ENCODE measurements around the gene RDH16. TPM values are rescaled to one million over a fixed set of nuclear protein-coding genes. Genes with fewer than 3 reads are reported as not detected.

RDH16 gene
- total RNA-seq, 1 donor from 2014 or later: 0.32 TPM

DNA sequence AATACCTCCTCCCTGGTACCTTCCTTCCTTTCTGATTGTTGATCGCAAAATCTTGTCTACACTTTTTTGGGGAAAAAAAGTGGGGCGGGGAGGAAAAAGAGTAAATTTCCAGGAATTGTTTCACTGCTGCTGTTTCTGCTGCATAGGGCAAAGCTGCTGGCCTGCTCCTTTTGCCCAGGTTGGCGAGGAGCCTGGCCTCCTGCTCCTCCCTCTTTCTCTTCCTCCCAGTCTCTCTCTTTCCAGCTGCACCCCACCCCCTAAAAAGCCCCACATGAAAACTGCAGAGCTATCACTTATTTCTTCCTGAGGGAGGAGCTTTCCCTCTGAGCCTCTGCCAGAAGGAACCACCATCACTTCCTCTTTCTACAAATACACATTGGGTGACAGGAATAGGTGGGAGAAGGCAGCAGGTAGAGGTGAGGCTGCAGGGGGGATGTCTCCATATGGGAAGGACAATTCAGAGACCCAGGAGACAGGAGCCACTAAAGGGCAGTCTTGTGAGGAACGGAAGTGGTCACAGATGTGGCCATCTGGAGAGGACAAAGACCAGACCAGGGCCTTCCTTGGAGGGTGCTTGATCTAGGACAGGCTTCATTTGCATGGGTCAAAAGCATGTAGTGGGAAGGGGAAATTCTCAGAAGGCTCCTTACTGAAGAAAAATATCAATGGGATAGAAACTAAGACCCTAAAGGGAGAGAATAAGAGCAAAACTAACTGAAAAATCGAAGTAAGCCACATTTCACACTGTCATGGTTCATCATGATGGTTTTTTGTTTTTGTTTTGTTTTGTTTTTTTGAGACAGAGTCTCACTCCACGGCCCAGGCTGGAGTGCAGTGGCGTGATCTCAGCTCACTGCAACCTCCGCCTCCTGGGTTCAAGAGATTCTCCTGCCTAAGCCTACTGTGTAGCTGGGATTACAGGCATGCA, 34.2 kb upstream of the RDH16 start:
- intact Hi-C loops (cut with DNase I): no loop called here
- Histone ChIP-seq H3K27ac (peak overlapping the region; percentile 49), H3K36me3 (no peaks in the 10 kb centered on the region), H3K9me3 (no peaks in the 10 kb centered on the region), H3K4me1 (peaks cover 26% of the 10 kb centered on the region), H3K4me3 (no peak overlapping the region), H3K27me3 (no peaks in the 10 kb centered on the region)
- peak; percentile 28 for ATAC-seq
- TF ChIP-seq, protein P1, sequence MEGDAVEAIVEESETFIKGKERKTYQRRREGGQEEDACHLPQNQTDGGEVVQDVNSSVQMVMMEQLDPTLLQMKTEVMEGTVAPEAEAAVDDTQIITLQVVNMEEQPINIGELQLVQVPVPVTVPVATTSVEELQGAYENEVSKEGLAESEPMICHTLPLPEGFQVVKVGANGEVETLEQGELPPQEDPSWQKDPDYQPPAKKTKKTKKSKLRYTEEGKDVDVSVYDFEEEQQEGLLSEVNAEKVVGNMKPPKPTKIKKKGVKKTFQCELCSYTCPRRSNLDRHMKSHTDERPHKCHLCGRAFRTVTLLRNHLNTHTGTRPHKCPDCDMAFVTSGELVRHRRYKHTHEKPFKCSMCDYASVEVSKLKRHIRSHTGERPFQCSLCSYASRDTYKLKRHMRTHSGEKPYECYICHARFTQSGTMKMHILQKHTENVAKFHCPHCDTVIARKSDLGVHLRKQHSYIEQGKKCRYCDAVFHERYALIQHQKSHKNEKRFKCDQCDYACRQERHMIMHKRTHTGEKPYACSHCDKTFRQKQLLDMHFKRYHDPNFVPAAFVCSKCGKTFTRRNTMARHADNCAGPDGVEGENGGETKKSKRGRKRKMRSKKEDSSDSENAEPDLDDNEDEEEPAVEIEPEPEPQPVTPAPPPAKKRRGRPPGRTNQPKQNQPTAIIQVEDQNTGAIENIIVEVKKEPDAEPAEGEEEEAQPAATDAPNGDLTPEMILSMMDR (IDR thresholded peaks at IDR 0.05): no peak
- DNase-seq: no peak

DNA sequence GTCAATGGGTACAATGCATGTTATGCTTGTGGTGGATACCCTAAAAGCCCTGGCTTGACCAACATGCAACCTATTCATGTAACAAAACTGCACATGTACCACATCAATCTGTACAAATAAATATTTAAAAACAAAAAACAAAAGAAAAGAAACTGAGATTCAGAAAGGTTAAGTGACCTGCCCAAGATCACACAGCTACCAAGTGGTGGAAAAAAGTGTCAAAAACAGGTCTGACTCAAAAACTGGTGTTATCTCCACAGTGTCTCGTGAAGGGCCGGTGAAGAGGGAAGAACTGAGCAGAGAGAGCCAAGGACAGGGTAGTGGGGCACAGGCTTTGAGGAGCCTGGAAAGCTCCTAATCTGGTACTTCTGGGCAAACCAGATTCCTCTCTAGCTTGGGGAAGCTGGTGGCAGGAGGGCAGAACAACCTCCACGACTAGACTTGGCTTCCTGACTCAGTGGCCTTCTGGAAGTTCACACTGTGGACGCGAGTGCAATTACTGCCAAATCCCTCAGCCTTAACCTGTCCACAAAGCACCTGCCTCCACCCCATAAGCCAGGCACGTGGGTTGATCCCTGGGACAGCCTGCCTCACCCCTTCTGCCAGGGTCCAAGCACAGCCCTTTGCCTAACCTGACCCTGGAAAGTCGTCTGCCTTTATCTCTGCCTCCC, 33.4 kb upstream of the RDH16 start:
- Histone ChIP-seq H3K36me3 (no peaks in the 10 kb centered on the region), H3K4me1 (peaks cover 26% of the 10 kb centered on the region), H3K9me3 (no peaks in the 10 kb centered on the region), H3K27ac (no peak overlapping the region), H3K27me3 (no peaks in the 10 kb centered on the region), H3K4me3 (no peak overlapping the region)
- intact Hi-C loops (cut with DNase I): no loop called here
- DNase-seq: no peak
- TF ChIP-seq, protein P1 (IDR thresholded peaks at IDR 0.05): no peak
- ATAC-seq: no peak

DNA sequence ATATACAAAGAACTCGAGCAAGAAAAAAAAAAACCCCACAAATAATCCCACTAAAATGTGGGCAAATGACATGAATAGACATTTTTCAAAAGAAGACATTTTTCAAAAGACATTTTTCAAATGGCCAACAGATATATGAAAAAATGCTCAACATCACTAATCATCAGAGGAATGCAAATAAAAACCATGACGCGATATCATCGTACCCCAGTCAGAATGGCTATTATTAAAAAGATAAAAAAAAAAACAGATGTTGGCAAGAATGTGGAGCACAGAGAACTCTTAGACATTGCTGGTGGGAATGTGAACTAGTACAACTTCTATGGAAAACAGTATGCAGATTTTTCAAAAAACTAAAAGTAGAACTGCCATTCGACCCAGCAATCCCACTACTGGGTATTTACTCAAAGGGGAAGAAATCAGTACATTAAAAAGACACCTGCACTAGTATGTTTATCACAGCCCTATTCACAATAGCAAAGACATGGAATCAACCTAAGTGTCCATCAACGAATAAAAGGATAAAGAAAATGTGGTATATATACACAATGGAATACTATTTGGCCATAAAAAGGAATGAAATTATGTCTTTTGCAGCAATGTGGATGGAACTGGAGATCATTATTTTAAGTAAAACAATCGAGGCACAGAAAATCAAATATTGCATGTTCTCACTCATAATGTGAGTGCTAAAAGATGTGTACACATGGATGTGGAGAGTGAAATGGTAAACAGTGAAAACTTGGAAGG, 32.6 kb upstream of the RDH16 start:
- H3K27ac ChIP-seq: no peak overlapping the region
- peaks cover 26% of the 10 kb centered on the region for H3K4me1 ChIP-seq
- TF ChIP-seq, protein P1 (IDR thresholded peaks at IDR 0.05): no peak
- H3K36me3 ChIP-seq: no peaks in the 10 kb centered on the region
- no peak overlapping the region for H3K4me3 ChIP-seq
- intact Hi-C loops (cut with DNase I): no loop called here
- no peak for DNase-seq
- no peak for ATAC-seq
- H3K9me3 ChIP-seq: no peaks in the 10 kb centered on the region
- no peaks in the 10 kb centered on the region for H3K27me3 ChIP-seq

DNA sequence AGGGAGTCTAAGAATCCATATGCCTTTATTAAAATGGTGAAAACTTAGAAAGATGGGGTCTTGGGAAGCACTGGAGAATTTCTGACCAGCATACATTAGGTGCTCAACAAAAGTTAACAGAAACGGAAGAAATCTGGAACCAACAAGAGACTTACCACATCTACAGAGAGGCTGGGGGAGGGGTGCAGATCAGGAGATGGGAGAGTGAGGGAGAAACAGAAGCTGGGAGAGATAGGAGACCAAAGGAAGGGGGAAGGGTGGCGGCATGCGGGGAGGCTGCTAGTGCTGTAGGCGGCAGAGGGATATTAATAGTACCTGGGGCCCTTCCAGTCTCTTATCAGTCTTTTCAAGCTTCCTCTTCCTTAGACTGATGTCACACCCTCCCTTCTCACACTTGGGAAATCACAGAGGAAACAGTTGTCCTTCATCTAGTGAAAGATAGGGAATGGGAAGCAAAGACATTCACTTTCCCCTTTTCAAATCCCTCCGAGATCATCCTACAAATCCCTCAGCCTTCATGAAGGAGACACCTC, 30.9 kb upstream of the RDH16 start:
- intact Hi-C loops (cut with DNase I): no loop called here
- no peak for DNase-seq

DNA sequence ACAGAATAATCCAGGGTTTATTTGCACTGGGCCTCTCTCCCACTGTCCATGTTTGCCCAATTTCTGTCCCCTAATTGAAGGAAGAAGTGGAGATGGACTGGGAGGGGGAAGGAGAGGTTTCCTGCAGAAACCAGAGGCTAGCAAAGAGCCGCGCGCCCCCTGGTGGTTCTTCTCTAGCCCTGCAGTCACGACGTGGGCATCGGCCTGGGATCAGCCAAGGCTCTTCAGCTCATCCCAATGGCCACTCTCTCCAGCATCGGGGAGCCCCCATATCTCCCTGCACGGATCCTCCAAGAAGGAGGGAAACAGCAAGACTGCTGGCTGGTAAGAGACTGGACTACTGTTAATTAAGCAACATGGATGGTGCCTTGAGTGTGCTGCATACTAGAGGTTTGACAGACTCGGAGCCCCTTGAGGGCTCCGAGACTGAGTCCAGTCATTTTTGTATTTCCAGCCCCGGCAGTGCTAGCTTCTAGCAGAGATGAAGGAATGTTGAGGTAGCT, 30.2 kb upstream of the RDH16 start:
- no peak overlapping the region for H3K4me3 ChIP-seq
- intact Hi-C loops (cut with DNase I): no loop called here
- H3K36me3 ChIP-seq: no peaks in the 10 kb centered on the region
- TF ChIP-seq, protein P1 (IDR thresholded peaks at IDR 0.05): peak; percentile 96
- H3K27me3 ChIP-seq: no peaks in the 10 kb centered on the region
- ATAC-seq (peak; percentile 93), DNase-seq (peak; percentile 91)
- H3K4me1 ChIP-seq: peaks cover 26% of the 10 kb centered on the region
- no peak overlapping the region for H3K27ac ChIP-seq
- H3K9me3 ChIP-seq: no peaks in the 10 kb centered on the region

More for the DNA sequence above, 30.9 kb upstream of the RDH16 start:
- H3K27ac ChIP-seq: no peak overlapping the region
- no peak overlapping the region for H3K4me3 ChIP-seq
- H3K4me1 ChIP-seq: peaks cover 26% of the 10 kb centered on the region
- no peaks in the 10 kb centered on the region for H3K27me3 ChIP-seq
- no peaks in the 10 kb centered on the region for H3K9me3 ChIP-seq
- H3K36me3 ChIP-seq: no peaks in the 10 kb centered on the region
- TF ChIP-seq, protein P1 (IDR thresholded peaks at IDR 0.05): no peak
- ATAC-seq: peak; percentile 42

Measured in upper lobe of right lung (tissue), 1 donor.